K562 (cell line): Measurements from ENCODE around the gene UTP25. TPM values are rescaled to one million over a fixed set of nuclear protein-coding genes. Genes with fewer than 3 reads are reported as not detected.

Source experiments
- ATAC-seq: fragments of 200-7000 bp; cut with Tn5 transposase; 3 replicates; pipeline ENCODE4 v1.9.1; 2020; ENCODE audit warnings: moderate library complexity
- BruUV-seq: library from RNA; stranded (reverse); fragments of 400-500 nt; replicated peaks from 2 replicates; lab custom pipeline; 2021; lab: Mats Ljungman, UMichigan
- CTCF ChIA-PET: fragments of 300-600 bp; formaldehyde crosslinking; extraction: SDS; loops from one replicate; lab custom pipeline; 2021; ENCODE audit warnings: low intra/inter-chr PET ratio; lab: Yijun Ruan, JAX
- POLR2A ChIA-PET: fragments of 300-600, 350-650 bp; sonication (Branson Sonifier 250); formaldehyde crosslinking; extraction: SDS; loops from one replicate; lab custom pipeline; 2021; ENCODE audit warnings: antibody characterized with exemption, inconsistent platforms; lab: Yijun Ruan, JAX
- DNase-seq, 4 experiments: peaks; one replicate each; pipeline versions ENCODE4 v3.0.0 to v3.0.0-alpha.2; 2011 to 2018; ENCODE audit warnings: low spot score in 3 of 4, mixed read lengths in 3 of 4; ENCODE audit errors: extremely low read depth in 1 of 4
- FAIRE-seq: peaks from 2 replicates; lab custom pipeline; 2011; peaks lifted over from hg19 to GRCh38; lab: Jason Lieb, UNC
- H2AFZ ChIP-seq: 2 replicates; pipeline ENCODE4 v1.6.0; 2011; ENCODE audit warnings: low read depth, low read length, control low read depth, inconsistent platforms
- H3K27ac ChIP-seq: fragments of 200-600 bp; 3 replicates; pipeline ENCODE4 v1.8.0; 2011; ENCODE audit warnings: low read depth, mild to moderate bottlenecking, control low read depth, inconsistent platforms, low read length, moderate library complexity, mixed read lengths; ENCODE audit errors: extremely low read depth
- H3K27me3 ChIP-seq, 2 experiments: fragments of 300-600 bp in 1 of 2; 2 replicates in 1 of 2; 3 replicates in 1 of 2; pipeline versions ENCODE4 v1.6.0 to v1.8.0; 2011; ENCODE audit warnings: inconsistent platforms in 2 of 2, low read length in 2 of 2, mild to moderate bottlenecking in 1 of 2, mixed read lengths in 1 of 2, moderate library complexity in 1 of 2; ENCODE audit not compliant: control insufficient read depth in 2 of 2, insufficient read depth in 2 of 2
- H3K36me3 ChIP-seq: fragments of 300-600 bp; 3 replicates; pipeline ENCODE4 v1.8.0; 2011; ENCODE audit warnings: mild to moderate bottlenecking, low read length, inconsistent platforms; ENCODE audit not compliant: control insufficient read depth, insufficient read depth
- H3K4me1 ChIP-seq, 2 experiments: fragments of 200-600 bp in 1 of 2; replicated peaks in 1 of 2; 2 replicates in 1 of 2; 3 replicates in 1 of 2; pipeline versions ENCODE4 v1.5.1 to v1.8.0; 2011; ENCODE audit warnings: inconsistent platforms in 2 of 2, low read length in 2 of 2, mild to moderate bottlenecking in 1 of 2, mixed read lengths in 1 of 2, moderate library complexity in 1 of 2; ENCODE audit not compliant: control insufficient read depth in 2 of 2, insufficient read depth in 2 of 2
- H3K4me2 ChIP-seq: 2 replicates; pipeline ENCODE4 v1.6.1; 2011; ENCODE audit warnings: low read length, control low read depth, inconsistent platforms, mixed read lengths; ENCODE audit not compliant: insufficient read depth
- H3K4me3 ChIP-seq: fragments of 200-600 bp; sonication (generic), shearing (Covaris generic); 2 replicates; pipeline ENCODE4 v1.5.1; 2016; ENCODE audit warnings: control low read depth, inconsistent platforms
- H3K79me2 ChIP-seq: fragments of 200-600 bp; 3 replicates; pipeline ENCODE4 v1.8.0; 2011; ENCODE audit warnings: low read length, inconsistent platforms; ENCODE audit not compliant: control insufficient read depth, insufficient read depth
- H3K9ac ChIP-seq, 2 experiments: 2 replicates each; pipeline versions ENCODE4 v1.6.0 to v1.6.1; 2011; ENCODE audit warnings: low read depth in 2 of 2, low read length in 2 of 2, control low read depth in 1 of 2, inconsistent platforms in 1 of 2, mild to moderate bottlenecking in 1 of 2, mixed read lengths in 1 of 2; ENCODE audit not compliant: insufficient read depth in 1 of 2
- H3K9me1 ChIP-seq: one replicate; pipeline ENCODE4 v1.6.0; 2011; ENCODE audit warnings: inconsistent platforms, mild to moderate bottlenecking, low read length, moderate library complexity; ENCODE audit not compliant: control insufficient read depth, insufficient read depth
- H3K9me3 ChIP-seq: replicated peaks from 2 replicates; pipeline ENCODE4 v1.5.1; 2011; ENCODE audit warnings: low read depth, low read length, inconsistent platforms; ENCODE audit not compliant: control insufficient read depth, insufficient read depth
- H4K20me1 ChIP-seq: replicated peaks from 2 replicates; pipeline ENCODE4 v1.6.1; 2011; ENCODE audit warnings: low read length, inconsistent platforms, mixed read lengths; ENCODE audit not compliant: control insufficient read depth, insufficient read depth
- ARID1B ChIP-seq: fragments of 450-650 bp; IDR thresholded peaks from 2 replicates; pipeline ENCODE4 v1.6.1; 2016; ENCODE audit warnings: antibody characterized with exemption, mild to moderate bottlenecking, inconsistent platforms
- ATF1 ChIP-seq, 2 experiments: fragments of 450-650 bp in 1 of 2; IDR thresholded peaks; 2 replicates each; pipeline ENCODE4 v1.6.1; 2016; ENCODE audit warnings: missing compliant biosample characterization in 1 of 2, missing genetic modification characterization in 1 of 2
- E2F6 ChIP-seq, 2 experiments: IDR thresholded peaks; 2 replicates each; pipeline ENCODE4 v1.6.1; 2011; ENCODE audit warnings: borderline replicate concordance in 1 of 2, control low read depth in 1 of 2, low read depth in 1 of 2, low read length in 1 of 2, mild to moderate bottlenecking in 1 of 2, mixed read lengths in 1 of 2, moderate library complexity in 1 of 2; ENCODE audit not compliant: insufficient read depth in 1 of 2, insufficient read length in 1 of 2, poor library complexity in 1 of 2, severe bottlenecking in 1 of 2; ENCODE audit errors: extremely low read depth in 1 of 2
- ELK3 ChIP-seq: fragments of 450-650 bp; formaldehyde crosslinking; IDR thresholded peaks from 2 replicates; pipeline ENCODE4 v1.4.0; 2020; ENCODE audit warnings: mild to moderate bottlenecking
- FOXA1 ChIP-seq: fragments of 450-650 bp; IDR thresholded peaks from 2 replicates; pipeline ENCODE4 v1.6.1; 2016; ENCODE audit warnings: mild to moderate bottlenecking, borderline replicate concordance
- JUND ChIP-seq, 2 experiments: IDR thresholded peaks; 2 replicates in 1 of 2; 3 replicates in 1 of 2; pipeline ENCODE4 v1.6.1; 2011; ENCODE audit warnings: borderline replicate concordance in 2 of 2, low read depth in 2 of 2, low read length in 2 of 2, improper control_type of control experiment in 1 of 2, missing biosample characterization in 1 of 2, missing genetic modification characterization in 1 of 2, missing genetic modification reagents in 1 of 2
- POLR2B ChIP-seq: fragments of 450-650 bp; IDR thresholded peaks from 2 replicates; pipeline ENCODE4 v1.6.1; 2018; ENCODE audit warnings: low read depth; ENCODE audit not compliant: partially characterized antibody
- REST ChIP-seq, 2 experiments: fragments of 450-650 bp; formaldehyde crosslinking in 1 of 2; IDR thresholded peaks; 2 replicates each; pipeline versions ENCODE4 v1.4.0 to v1.6.1; 2014 to 2020; ENCODE audit warnings: mild to moderate bottlenecking in 2 of 2, borderline replicate concordance in 1 of 2, low read depth in 1 of 2
- WGBS: fragments of 100-300 bp; shearing (Covaris generic); methylation state at CpG from one replicate; pipeline ENCODE4 v1.1.6; 2016; ENCODE audit warnings: low coverage, mixed read lengths; ENCODE audit not compliant: insufficient coverage; ENCODE audit errors: missing lambda C conversion rate; 5-methylcytosine and 5-hydroxymethylcytosine counted together
- in situ Hi-C: fragments of 300-500 bp; cut with MboI; formaldehyde crosslinking; loops from 4 replicates; pipeline ENCODE4 v1.15.0; 2018; ENCODE audit warnings: inconsistent platforms, mixed read lengths
- intact Hi-C: fragments of 100-400 bp; cut with micrococcal nuclease; formaldehyde crosslinking; loops from 2 replicates; pipeline ENCODE4 v1.14.2; 2022
- polyA plus RNA-seq, 8 experiments: library from polyadenylated mRNA; depleted of rRNA in 4 of 8; stranded (reverse) in 5 of 8; unstranded in 3 of 8; fragments of >200 nt; fragmentation: Nextera tagmentation in 2 of 8; fragmentation: Illumina TruSeq in 1 of 8; extraction: Ambion mirVana in 2 of 8; extraction: Trizol in 1 of 8; gene quantifications; 2 replicates each; pipeline versions ENCODE4 v1.2.1 to v1.2.3, GENCODE V29; 2011 to 2014; ENCODE audit warnings: inconsistent platforms in 1 of 8, missing spikeins in 1 of 8
- total RNA-seq, 7 experiments: library from RNA; depleted of rRNA in 6 of 7; stranded (reverse); fragments of >200 nt in 6 of 7; fragmentation: Illumina TruSeq in 2 of 7; extraction: Trizol in 2 of 7; gene quantifications; 2 replicates each; pipeline versions ENCODE4 v1.2.1 to v1.2.3, GENCODE V29; 2011 to 2021; ENCODE audit warnings: low replicate concordance in 1 of 7

Gene UTP25
- total and polyA plus RNA-seq, 9 of the 15 experiments (the other 6 are each of a cell fraction or from before 2014, with no cell fraction given) = 5.7 to 17.6 (median 12.0) TPM

GRCh38 chr1:209850342-209850979 lies 22.7 kb downstream of the UTP25 start:
- H3K4me3 ChIP-seq = no peak overlapping the region
- H3K27ac ChIP-seq = no peak overlapping the region
- in situ Hi-C loops = loop anchor here (10.0 to 25.0 kb wide), 2 partner anchors 464 to 1287 kb away; partner anchors contain the start of gene KCNH1
- no TSS peak for BruUV-seq
- no peaks in the 10 kb centered on the region for H3K4me1 ChIP-seq
- no peak overlapping the region for H2AFZ ChIP-seq
- no peaks in the 10 kb centered on the region for H3K9me3 ChIP-seq
- peak; percentile 68 to 79 (median 73) for DNase-seq
- ChIA-PET CTCF (interaction anchor here (0.8 to 1.9 kb wide), 2 partner anchors 10 to 139 kb away, joined by 4 to 22 read pairs; no protein-coding TSS in a partner anchor), POLR2A (interaction anchor here (0.9 to 1.2 kb wide), 3 partner anchors 10 to 43 kb away, joined by 3 to 4 read pairs (median 3); no protein-coding TSS in a partner anchor)
- peaks cover 85% of the 10 kb centered on the region for H3K36me3 ChIP-seq
- H3K79me2 ChIP-seq = no peaks in the 10 kb centered on the region; the same call in 2 of the 3 replicates
- H4K20me1 ChIP-seq = no peaks in the 10 kb centered on the region
- H3K4me2 ChIP-seq = no peak overlapping the region
- WGBS = 41% methylated on average over 6 of the region's 6 CpGs
- peak; percentile 98 for ATAC-seq
- no peak overlapping the region for H3K9ac ChIP-seq
- FAIRE-seq = peak; percentile 91
- H3K9me1 ChIP-seq = no peaks in the 10 kb centered on the region
- no peaks in the 10 kb centered on the region for H3K27me3 ChIP-seq
- intact Hi-C loops = no loop called here
- TF ChIP-seq ARID1B (no peak), FOXA1 (no peak), POLR2B (no peak), REST (IDR thresholded peaks at IDR 0.05; ENCODE audit: borderline replicate concordance) (peak; percentile 27; the same call in 1 of the 2 replicates), REST (CRISPR knock-in tag; IDR thresholded peaks at IDR 0.05; ENCODE audit: low read depth) (no peak), ELK3 (CRISPR knock-in tag) (no peak), E2F6 (IDR thresholded peaks at IDR 0.05; ENCODE audit: borderline replicate concordance in 1 of 2, extremely low read depth in 1 of 2, insufficient read depth in 1 of 2, insufficient read length in 1 of 2, low read depth in 1 of 2, low read length in 1 of 2, poor library complexity in 1 of 2, severe bottlenecking in 1 of 2) (no peak), JUND (IDR thresholded peaks at IDR 0.05; ENCODE audit: borderline replicate concordance, low read depth, low read length) (peak; percentile 67; the same call in 1 of the 2 replicates), JUND (tag; IDR thresholded peaks at IDR 0.05; ENCODE audit: borderline replicate concordance, low read depth, low read length) (peak; percentile 46; the same call in 1 of the 3 replicates), ATF1 (CRISPR knock-in tag; IDR thresholded peaks at IDR 0.05) (no peak), ATF1 (tag; IDR thresholded peaks at IDR 0.05) (no peak)
